Body of pancreas (tissue), 4 donors: ENCODE data around the gene WDR18.

Experiments used
- POLR2A ChIP-seq, 3 donors: fragments of 450-650 bp; IDR thresholded peaks; one replicate each; pipeline ENCODE4 v1.6.1; 2016; ENCODE audit warnings: antibody characterized with exemption in 3 of 3, mild to moderate bottlenecking in 2 of 3
- TF ChIP-seq, protein P1 (sequence below), 7 experiments: fragments of 450-650 bp in 4 of 7; fragments of 200-600 bp in 3 of 7; sonication (generic) in 3 of 7; IDR thresholded peaks; one replicate each; pipeline ENCODE4 v1.5.1; 2016 to 2019; ENCODE audit warnings: antibody characterized with exemption in 7 of 7

GRCh38 chr19:988510-988909 is 4.4 kb downstream of the WDR18 start:
- TF ChIP-seq, protein P1, sequence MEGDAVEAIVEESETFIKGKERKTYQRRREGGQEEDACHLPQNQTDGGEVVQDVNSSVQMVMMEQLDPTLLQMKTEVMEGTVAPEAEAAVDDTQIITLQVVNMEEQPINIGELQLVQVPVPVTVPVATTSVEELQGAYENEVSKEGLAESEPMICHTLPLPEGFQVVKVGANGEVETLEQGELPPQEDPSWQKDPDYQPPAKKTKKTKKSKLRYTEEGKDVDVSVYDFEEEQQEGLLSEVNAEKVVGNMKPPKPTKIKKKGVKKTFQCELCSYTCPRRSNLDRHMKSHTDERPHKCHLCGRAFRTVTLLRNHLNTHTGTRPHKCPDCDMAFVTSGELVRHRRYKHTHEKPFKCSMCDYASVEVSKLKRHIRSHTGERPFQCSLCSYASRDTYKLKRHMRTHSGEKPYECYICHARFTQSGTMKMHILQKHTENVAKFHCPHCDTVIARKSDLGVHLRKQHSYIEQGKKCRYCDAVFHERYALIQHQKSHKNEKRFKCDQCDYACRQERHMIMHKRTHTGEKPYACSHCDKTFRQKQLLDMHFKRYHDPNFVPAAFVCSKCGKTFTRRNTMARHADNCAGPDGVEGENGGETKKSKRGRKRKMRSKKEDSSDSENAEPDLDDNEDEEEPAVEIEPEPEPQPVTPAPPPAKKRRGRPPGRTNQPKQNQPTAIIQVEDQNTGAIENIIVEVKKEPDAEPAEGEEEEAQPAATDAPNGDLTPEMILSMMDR (IDR thresholded peaks at IDR 0.05), result no peak
- no peak for TF ChIP-seq POLR2A (IDR thresholded peaks at IDR 0.05)
